Measurements from ENCODE around the gene ZNF672. TPM values are rescaled to one million over a fixed set of nuclear protein-coding genes. Genes with fewer than 3 reads are reported as not detected.

Gene ZNF672
- total and polyA plus RNA-seq, 2 of the 13 experiments (the other 11 are each of a cell fraction or from before 2014, with no cell fraction given) = 17.2 to 22.9 TPM

DNA sequence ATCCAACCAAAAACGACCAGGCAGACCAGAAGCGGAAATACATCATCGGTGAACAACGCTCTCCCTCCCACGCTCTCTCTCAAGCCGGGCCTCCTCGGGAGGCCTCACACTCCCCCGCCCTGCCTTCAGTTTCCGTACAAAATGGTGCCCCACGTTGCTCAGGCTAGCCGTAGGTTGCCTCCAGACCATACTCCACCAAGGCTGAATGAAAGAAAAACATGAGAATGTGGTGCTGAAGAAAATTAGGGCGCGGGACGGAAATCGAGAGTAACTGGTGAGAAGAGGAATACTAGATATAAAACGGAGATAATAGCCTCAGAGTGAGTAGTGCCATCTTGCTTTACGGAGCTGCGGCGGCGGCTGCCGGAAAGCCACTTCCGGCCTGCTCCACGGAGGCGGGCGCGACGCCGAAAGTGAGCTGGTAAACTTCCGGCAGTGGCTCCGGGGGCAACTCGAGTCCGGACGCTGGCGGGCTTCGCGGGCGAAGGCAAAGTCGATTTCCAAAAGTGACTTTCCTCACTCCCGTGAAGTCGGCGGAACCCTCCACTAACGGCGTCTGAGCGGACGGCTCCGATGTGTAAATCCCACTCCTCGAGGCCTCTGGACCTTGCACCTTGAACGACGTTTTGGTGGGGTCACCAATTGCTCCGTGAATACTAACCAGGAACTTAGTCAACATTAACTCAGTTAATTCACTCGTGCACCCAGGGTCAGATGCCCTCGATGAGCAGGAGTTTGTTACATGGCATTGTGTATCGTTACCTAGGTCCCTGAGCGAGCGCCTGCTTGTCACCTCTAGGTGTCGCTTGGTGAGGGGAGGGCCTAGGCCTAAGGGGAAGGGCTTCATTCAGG, 11.9 kb upstream of the ZNF672 start, which contains the start of gene SH3BP5L (continued):
- TF ChIP-seq, protein P1, sequence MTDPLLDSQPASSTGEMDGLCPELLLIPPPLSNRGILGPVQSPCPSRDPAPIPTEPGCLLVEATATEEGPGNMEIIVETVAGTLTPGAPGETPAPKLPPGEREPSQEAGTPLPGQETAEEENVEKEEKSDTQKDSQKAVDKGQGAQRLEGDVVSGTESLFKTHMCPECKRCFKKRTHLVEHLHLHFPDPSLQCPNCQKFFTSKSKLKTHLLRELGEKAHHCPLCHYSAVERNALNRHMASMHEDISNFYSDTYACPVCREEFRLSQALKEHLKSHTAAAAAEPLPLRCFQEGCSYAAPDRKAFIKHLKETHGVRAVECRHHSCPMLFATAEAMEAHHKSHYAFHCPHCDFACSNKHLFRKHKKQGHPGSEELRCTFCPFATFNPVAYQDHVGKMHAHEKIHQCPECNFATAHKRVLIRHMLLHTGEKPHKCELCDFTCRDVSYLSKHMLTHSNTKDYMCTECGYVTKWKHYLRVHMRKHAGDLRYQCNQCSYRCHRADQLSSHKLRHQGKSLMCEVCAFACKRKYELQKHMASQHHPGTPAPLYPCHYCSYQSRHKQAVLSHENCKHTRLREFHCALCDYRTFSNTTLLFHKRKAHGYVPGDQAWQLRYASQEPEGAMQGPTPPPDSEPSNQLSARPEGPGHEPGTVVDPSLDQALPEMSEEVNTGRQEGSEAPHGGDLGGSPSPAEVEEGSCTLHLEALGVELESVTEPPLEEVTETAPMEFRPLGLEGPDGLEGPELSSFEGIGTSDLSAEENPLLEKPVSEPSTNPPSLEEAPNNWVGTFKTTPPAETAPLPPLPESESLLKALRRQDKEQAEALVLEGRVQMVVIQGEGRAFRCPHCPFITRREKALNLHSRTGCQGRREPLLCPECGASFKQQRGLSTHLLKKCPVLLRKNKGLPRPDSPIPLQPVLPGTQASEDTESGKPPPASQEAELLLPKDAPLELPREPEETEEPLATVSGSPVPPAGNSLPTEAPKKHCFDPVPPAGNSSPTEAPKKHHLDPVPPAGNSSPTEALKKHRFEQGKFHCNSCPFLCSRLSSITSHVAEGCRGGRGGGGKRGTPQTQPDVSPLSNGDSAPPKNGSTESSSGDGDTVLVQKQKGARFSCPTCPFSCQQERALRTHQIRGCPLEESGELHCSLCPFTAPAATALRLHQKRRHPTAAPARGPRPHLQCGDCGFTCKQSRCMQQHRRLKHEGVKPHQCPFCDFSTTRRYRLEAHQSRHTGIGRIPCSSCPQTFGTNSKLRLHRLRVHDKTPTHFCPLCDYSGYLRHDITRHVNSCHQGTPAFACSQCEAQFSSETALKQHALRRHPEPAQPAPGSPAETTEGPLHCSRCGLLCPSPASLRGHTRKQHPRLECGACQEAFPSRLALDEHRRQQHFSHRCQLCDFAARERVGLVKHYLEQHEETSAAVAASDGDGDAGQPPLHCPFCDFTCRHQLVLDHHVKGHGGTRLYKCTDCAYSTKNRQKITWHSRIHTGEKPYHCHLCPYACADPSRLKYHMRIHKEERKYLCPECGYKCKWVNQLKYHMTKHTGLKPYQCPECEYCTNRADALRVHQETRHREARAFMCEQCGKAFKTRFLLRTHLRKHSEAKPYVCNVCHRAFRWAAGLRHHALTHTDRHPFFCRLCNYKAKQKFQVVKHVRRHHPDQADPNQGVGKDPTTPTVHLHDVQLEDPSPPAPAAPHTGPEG (CRISPR knock-in tag; IDR thresholded peaks at IDR 0.05) = peak; percentile 88
- TF ChIP-seq, protein P2, sequence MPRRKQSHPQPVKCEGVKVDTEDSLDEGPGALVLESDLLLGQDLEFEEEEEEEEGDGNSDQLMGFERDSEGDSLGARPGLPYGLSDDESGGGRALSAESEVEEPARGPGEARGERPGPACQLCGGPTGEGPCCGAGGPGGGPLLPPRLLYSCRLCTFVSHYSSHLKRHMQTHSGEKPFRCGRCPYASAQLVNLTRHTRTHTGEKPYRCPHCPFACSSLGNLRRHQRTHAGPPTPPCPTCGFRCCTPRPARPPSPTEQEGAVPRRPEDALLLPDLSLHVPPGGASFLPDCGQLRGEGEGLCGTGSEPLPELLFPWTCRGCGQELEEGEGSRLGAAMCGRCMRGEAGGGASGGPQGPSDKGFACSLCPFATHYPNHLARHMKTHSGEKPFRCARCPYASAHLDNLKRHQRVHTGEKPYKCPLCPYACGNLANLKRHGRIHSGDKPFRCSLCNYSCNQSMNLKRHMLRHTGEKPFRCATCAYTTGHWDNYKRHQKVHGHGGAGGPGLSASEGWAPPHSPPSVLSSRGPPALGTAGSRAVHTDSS (CRISPR knock-in tag; conservative IDR thresholded peaks at IDR 0.05) = no peak
- TF ChIP-seq MXD4 (CRISPR knock-in tag; IDR thresholded peaks at IDR 0.05) = 0 out of 2 replicates have a peak, but pooled peaks have one; percentile 15
- TF ChIP-seq ZNF703 (CRISPR knock-in tag; IDR thresholded peaks at IDR 0.05; ENCODE audit: borderline replicate concordance) = no peak
- no peak for TF ChIP-seq ZNF484 (CRISPR knock-in tag; IDR thresholded peaks at IDR 0.05; ENCODE audit: borderline replicate concordance, low read depth)
- no peak for TF ChIP-seq ZSCAN12 (CRISPR knock-in tag; IDR thresholded peaks at IDR 0.05)
- TF ChIP-seq, protein P3, sequence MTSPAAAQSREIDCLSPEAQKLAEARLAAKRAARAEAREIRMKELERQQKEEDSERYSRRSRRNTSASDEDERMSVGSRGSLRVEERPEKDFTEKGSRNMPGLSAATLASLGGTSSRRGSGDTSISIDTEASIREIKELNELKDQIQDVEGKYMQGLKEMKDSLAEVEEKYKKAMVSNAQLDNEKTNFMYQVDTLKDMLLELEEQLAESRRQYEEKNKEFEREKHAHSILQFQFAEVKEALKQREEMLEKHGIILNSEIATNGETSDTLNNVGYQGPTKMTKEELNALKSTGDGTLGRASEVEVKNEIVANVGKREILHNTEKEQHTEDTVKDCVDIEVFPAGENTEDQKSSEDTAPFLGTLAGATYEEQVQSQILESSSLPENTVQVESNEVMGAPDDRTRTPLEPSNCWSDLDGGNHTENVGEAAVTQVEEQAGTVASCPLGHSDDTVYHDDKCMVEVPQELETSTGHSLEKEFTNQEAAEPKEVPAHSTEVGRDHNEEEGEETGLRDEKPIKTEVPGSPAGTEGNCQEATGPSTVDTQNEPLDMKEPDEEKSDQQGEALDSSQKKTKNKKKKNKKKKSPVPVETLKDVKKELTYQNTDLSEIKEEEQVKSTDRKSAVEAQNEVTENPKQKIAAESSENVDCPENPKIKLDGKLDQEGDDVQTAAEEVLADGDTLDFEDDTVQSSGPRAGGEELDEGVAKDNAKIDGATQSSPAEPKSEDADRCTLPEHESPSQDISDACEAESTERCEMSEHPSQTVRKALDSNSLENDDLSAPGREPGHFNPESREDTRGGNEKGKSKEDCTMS (CRISPR knock-in tag; conservative IDR thresholded peaks at IDR 0.05) = no peak
- TF ChIP-seq, protein P4, sequence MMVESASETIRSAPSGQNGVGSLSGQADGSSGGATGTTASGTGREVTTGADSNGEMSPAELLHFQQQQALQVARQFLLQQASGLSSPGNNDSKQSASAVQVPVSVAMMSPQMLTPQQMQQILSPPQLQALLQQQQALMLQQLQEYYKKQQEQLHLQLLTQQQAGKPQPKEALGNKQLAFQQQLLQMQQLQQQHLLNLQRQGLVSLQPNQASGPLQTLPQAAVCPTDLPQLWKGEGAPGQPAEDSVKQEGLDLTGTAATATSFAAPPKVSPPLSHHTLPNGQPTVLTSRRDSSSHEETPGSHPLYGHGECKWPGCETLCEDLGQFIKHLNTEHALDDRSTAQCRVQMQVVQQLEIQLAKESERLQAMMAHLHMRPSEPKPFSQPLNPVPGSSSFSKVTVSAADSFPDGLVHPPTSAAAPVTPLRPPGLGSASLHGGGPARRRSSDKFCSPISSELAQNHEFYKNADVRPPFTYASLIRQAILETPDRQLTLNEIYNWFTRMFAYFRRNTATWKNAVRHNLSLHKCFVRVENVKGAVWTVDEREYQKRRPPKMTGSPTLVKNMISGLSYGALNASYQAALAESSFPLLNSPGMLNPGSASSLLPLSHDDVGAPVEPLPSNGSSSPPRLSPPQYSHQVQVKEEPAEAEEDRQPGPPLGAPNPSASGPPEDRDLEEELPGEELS (CRISPR knock-in tag; IDR thresholded peaks at IDR 0.05) = peak; percentile 64; the same call in 1 of the 2 replicates
- 0 out of 2 replicates have a peak, but pooled peaks have one; percentile 44 for TF ChIP-seq ZNF543 (CRISPR knock-in tag; IDR thresholded peaks at IDR 0.05)
- TF ChIP-seq, protein P5, sequence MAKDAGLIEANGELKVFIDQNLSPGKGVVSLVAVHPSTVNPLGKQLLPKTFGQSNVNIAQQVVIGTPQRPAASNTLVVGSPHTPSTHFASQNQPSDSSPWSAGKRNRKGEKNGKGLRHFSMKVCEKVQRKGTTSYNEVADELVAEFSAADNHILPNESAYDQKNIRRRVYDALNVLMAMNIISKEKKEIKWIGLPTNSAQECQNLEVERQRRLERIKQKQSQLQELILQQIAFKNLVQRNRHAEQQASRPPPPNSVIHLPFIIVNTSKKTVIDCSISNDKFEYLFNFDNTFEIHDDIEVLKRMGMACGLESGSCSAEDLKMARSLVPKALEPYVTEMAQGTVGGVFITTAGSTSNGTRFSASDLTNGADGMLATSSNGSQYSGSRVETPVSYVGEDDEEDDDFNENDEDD (CRISPR knock-in tag; IDR thresholded peaks at IDR 0.05; ENCODE audit: borderline replicate concordance) = peak; percentile 37; the same call in 1 of the 2 replicates

All from HepG2 (cell line).